ENCODE measurements around the gene SLC30A7. TPM values are rescaled to one million over a fixed set of nuclear protein-coding genes. Genes with fewer than 3 reads are reported as not detected.

The SLC30A7 gene
- total and polyA plus RNA-seq, 4 donors, result 6.0 to 38.9 (median 10.9) TPM

DNA sequence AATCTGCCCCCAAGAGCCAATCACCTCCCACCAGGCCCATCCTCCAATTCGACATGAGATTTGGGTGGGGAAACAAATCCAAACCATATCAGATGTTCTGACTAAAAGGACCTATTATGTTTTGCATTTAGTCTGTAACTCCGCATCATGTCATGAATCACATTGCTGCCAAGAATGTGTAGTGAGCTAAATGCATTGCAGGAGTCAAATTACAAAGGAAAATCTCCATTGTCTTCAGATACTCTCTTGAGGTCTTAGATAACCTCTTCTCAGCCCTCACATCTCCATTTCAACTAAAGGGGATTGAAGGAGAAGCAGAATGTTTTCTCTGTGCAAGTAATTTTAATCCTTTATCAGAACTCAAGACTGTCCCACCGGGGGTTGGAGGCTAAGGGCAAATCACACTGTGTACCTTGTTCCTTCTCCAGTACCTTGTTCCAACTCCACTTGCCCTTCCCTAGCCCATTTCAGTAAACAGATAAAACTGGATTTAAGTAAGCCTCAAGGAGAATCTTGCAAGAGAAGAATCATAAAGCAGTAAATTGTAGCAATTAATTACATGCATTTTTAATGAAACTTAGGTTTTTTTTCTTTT is 35.4 kb upstream of the SLC30A7 start:
- Histone ChIP-seq H3K9me3 (ENCODE audit: control insufficient read depth in 4 of 4, low read length in 3 of 4) (no peaks in the 10 kb centered on the region), H3K27ac (ENCODE audit: low read depth in 1 of 2, low read length in 2 of 2) (no peak overlapping the region), H3K27me3 (ENCODE audit: control insufficient read depth in 4 of 4, insufficient read depth in 4 of 4, low read length in 3 of 4) (no peaks in the 10 kb centered on the region), H3K4me3 (ENCODE audit: low read depth in 1 of 3, low read length in 3 of 3) (no peak overlapping the region), H3K9ac (ENCODE audit: low read depth in 1 of 2, low read length in 2 of 2) (no peak overlapping the region), H3K4me1 (ENCODE audit: control insufficient read depth in 4 of 4, insufficient read depth in 4 of 4, low read length in 3 of 4) (no peaks in the 10 kb centered on the region), H3K36me3 (ENCODE audit: control insufficient read depth in 4 of 4, insufficient read depth in 3 of 4, low read depth in 1 of 4, low read length in 3 of 4) (no peaks in the 10 kb centered on the region)
- DNase-seq (ENCODE audit: low spot score), result no peak
- TF ChIP-seq GABPA (IDR thresholded peaks at IDR 0.05 in 1 of 2, conservative IDR thresholded peaks at IDR 0.05 in 1 of 2) (no peak), FOXA1 (IDR thresholded peaks at IDR 0.05) (no peak), ZBTB33 (IDR thresholded peaks at IDR 0.05) (no peak), TAF1 (conservative IDR thresholded peaks at IDR 0.05) (no peak), ATF3 (IDR thresholded peaks at IDR 0.05) (no peak), EGR1 (IDR thresholded peaks at IDR 0.05; ENCODE audit: low read depth in 2 of 2) (no peak), RXRA (IDR thresholded peaks at IDR 0.05) (no peak), YY1 (IDR thresholded peaks at IDR 0.05) (no peak), RAD21 (IDR thresholded peaks at IDR 0.05) (no peak), JUND (IDR thresholded peaks at IDR 0.05) (no peak), FOXA2 (IDR thresholded peaks at IDR 0.05) (no peak)
- TF ChIP-seq, protein P1, sequence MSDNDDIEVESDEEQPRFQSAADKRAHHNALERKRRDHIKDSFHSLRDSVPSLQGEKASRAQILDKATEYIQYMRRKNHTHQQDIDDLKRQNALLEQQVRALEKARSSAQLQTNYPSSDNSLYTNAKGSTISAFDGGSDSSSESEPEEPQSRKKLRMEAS (IDR thresholded peaks at IDR 0.05), result no peak
- TF ChIP-seq, protein P2, sequence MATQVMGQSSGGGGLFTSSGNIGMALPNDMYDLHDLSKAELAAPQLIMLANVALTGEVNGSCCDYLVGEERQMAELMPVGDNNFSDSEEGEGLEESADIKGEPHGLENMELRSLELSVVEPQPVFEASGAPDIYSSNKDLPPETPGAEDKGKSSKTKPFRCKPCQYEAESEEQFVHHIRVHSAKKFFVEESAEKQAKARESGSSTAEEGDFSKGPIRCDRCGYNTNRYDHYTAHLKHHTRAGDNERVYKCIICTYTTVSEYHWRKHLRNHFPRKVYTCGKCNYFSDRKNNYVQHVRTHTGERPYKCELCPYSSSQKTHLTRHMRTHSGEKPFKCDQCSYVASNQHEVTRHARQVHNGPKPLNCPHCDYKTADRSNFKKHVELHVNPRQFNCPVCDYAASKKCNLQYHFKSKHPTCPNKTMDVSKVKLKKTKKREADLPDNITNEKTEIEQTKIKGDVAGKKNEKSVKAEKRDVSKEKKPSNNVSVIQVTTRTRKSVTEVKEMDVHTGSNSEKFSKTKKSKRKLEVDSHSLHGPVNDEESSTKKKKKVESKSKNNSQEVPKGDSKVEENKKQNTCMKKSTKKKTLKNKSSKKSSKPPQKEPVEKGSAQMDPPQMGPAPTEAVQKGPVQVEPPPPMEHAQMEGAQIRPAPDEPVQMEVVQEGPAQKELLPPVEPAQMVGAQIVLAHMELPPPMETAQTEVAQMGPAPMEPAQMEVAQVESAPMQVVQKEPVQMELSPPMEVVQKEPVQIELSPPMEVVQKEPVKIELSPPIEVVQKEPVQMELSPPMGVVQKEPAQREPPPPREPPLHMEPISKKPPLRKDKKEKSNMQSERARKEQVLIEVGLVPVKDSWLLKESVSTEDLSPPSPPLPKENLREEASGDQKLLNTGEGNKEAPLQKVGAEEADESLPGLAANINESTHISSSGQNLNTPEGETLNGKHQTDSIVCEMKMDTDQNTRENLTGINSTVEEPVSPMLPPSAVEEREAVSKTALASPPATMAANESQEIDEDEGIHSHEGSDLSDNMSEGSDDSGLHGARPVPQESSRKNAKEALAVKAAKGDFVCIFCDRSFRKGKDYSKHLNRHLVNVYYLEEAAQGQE (IDR thresholded peaks at IDR 0.05), result no peak
- TF ChIP-seq, protein P3, sequence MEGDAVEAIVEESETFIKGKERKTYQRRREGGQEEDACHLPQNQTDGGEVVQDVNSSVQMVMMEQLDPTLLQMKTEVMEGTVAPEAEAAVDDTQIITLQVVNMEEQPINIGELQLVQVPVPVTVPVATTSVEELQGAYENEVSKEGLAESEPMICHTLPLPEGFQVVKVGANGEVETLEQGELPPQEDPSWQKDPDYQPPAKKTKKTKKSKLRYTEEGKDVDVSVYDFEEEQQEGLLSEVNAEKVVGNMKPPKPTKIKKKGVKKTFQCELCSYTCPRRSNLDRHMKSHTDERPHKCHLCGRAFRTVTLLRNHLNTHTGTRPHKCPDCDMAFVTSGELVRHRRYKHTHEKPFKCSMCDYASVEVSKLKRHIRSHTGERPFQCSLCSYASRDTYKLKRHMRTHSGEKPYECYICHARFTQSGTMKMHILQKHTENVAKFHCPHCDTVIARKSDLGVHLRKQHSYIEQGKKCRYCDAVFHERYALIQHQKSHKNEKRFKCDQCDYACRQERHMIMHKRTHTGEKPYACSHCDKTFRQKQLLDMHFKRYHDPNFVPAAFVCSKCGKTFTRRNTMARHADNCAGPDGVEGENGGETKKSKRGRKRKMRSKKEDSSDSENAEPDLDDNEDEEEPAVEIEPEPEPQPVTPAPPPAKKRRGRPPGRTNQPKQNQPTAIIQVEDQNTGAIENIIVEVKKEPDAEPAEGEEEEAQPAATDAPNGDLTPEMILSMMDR (IDR thresholded peaks at IDR 0.05; ENCODE audit: low read depth, low read length, missing input control), result no peak
- 86% methylated on average over 3 of the region's 3 CpGs for WGBS

- H3K4me3 ChIP-seq (ENCODE audit: low read depth in 1 of 3, low read length in 3 of 3), result no peak overlapping the region
- no peaks in the 10 kb centered on the region for H3K36me3 ChIP-seq (ENCODE audit: control insufficient read depth in 4 of 4, insufficient read depth in 3 of 4, low read depth in 1 of 4, low read length in 3 of 4)
- no peak for DNase-seq (ENCODE audit: low spot score)
- no peaks in the 10 kb centered on the region for H3K9me3 ChIP-seq (ENCODE audit: control insufficient read depth in 4 of 4, low read length in 3 of 4)
- H3K27ac ChIP-seq (ENCODE audit: low read depth in 1 of 2, low read length in 2 of 2), result no peak overlapping the region
- no peak overlapping the region for H3K9ac ChIP-seq (ENCODE audit: low read depth in 1 of 2, low read length in 2 of 2)
- H3K4me1 ChIP-seq (ENCODE audit: control insufficient read depth in 4 of 4, insufficient read depth in 4 of 4, low read length in 3 of 4), result no peaks in the 10 kb centered on the region
- 95% methylated on average over 1 of the region's 1 CpG for WGBS
- H3K27me3 ChIP-seq (ENCODE audit: control insufficient read depth in 4 of 4, insufficient read depth in 4 of 4, low read length in 3 of 4), result no peaks in the 10 kb centered on the region
- TF ChIP-seq RAD21 (IDR thresholded peaks at IDR 0.05) (no peak), ATF3 (IDR thresholded peaks at IDR 0.05) (no peak), JUND (IDR thresholded peaks at IDR 0.05) (no peak), FOXA2 (IDR thresholded peaks at IDR 0.05) (no peak), RXRA (IDR thresholded peaks at IDR 0.05) (no peak), GABPA (IDR thresholded peaks at IDR 0.05 in 1 of 2, conservative IDR thresholded peaks at IDR 0.05 in 1 of 2) (no peak), TAF1 (conservative IDR thresholded peaks at IDR 0.05) (no peak), HNF4G (IDR thresholded peaks at IDR 0.05) (no peak), SP1 (IDR thresholded peaks at IDR 0.05) (no peak)
- TF ChIP-seq, protein P3 (IDR thresholded peaks at IDR 0.05; ENCODE audit: low read depth, low read length, missing input control), result no peak
- TF ChIP-seq, protein P2 (IDR thresholded peaks at IDR 0.05), result no peak
Measured at GRCh38 chr1:100861379-100861778, 34.5 kb upstream of the SLC30A7 start.

Measured in liver (tissue), 9 donors.